HEK293 (cell line): ENCODE results near the gene AVEN.

Experiments
- CTCF ChIA-PET: fragments of 350-600 bp; formaldehyde crosslinking; extraction: SDS; loops from one replicate; lab custom pipeline; 2021; ENCODE audit warnings: antibody characterized with exemption; lab: Yijun Ruan, JAX
- POLR2A ChIA-PET: fragments of 300-600 bp; formaldehyde crosslinking; extraction: SDS; loops from one replicate; lab custom pipeline; 2020; ENCODE audit warnings: antibody characterized with exemption, inconsistent platforms; lab: Yijun Ruan, JAX
- H3K27ac ChIP-seq: fragments of 200-500 bp; sonication (Bioruptor generic); 2 replicates; pipeline ENCODE4 v1.5.1; 2014; ENCODE audit warnings: low read depth, low read length, control low read depth, inconsistent platforms; ENCODE audit errors: extremely low read depth
- H3K36me3 ChIP-seq, 2 experiments: fragments of 200-500 bp in 1 of 2; sonication (Bioruptor generic) in 1 of 2; 1 replicate in 1 of 2; 2 replicates in 1 of 2; pipeline ENCODE4 v1.5.1; 2014 to 2017; ENCODE audit warnings: inconsistent platforms in 2 of 2, low read length in 2 of 2; ENCODE audit not compliant: control insufficient read depth in 2 of 2, insufficient read depth in 1 of 2
- H3K4me1 ChIP-seq: fragments of 200-500 bp; sonication (Bioruptor generic); 2 replicates; pipeline ENCODE4 v1.5.1; 2014; ENCODE audit warnings: mild to moderate bottlenecking, low read length, inconsistent platforms; ENCODE audit not compliant: control insufficient read depth, insufficient read depth
- H3K4me3 ChIP-seq: 2 replicates; pipeline ENCODE4 v1.5.1; 2011; ENCODE audit warnings: low read depth, mild to moderate bottlenecking, control low read depth, low read length, moderate library complexity
- H3K9me3 ChIP-seq: fragments of 200-500 bp; sonication (Bioruptor generic); 2 replicates; pipeline ENCODE4 v1.5.1; 2014; ENCODE audit warnings: low read depth, low read length, inconsistent platforms; ENCODE audit not compliant: control insufficient read depth, insufficient read depth
- GLI4 ChIP-seq: fragments of 450-650 bp; formaldehyde crosslinking; IDR thresholded peaks from 2 replicates; pipeline ENCODE4 v1.5.1; 2016; ENCODE audit warnings: missing biosample characterization, missing genetic modification characterization
- KLF1 ChIP-seq: fragments of 450-650 bp; formaldehyde crosslinking; IDR thresholded peaks from 2 replicates; pipeline ENCODE4 v1.5.1; 2016; ENCODE audit warnings: missing biosample characterization, missing genetic modification characterization
- KLF8 ChIP-seq: fragments of 450-650 bp; formaldehyde crosslinking; IDR thresholded peaks from 2 replicates; pipeline ENCODE4 v1.5.1; 2016; ENCODE audit warnings: missing biosample characterization, missing genetic modification characterization
- MZF1 ChIP-seq: fragments of 450-650 bp; formaldehyde crosslinking; IDR thresholded peaks from 2 replicates; pipeline ENCODE4 v1.5.1; 2017; ENCODE audit warnings: missing biosample characterization, missing genetic modification characterization, borderline replicate concordance
- REPIN1 ChIP-seq: fragments of 450-650 bp; formaldehyde crosslinking; IDR thresholded peaks from 2 replicates; pipeline ENCODE4 v1.5.1; 2017; ENCODE audit warnings: missing biosample characterization, missing genetic modification characterization, low read depth
- ZBTB1 ChIP-seq: fragments of 450-650 bp; formaldehyde crosslinking; IDR thresholded peaks from 2 replicates; pipeline ENCODE4 v1.5.1; 2016; ENCODE audit warnings: missing biosample characterization, missing genetic modification characterization
- ZFP69B ChIP-seq: fragments of 450-650 bp; formaldehyde crosslinking; IDR thresholded peaks from 2 replicates; pipeline ENCODE4 v1.5.1; 2016; ENCODE audit warnings: missing biosample characterization, missing genetic modification characterization
- ZNF114 ChIP-seq: fragments of 450-650 bp; formaldehyde crosslinking; IDR thresholded peaks from 2 replicates; pipeline ENCODE4 v1.5.0; 2017; ENCODE audit warnings: missing biosample characterization, missing genetic modification characterization
- ZNF121 ChIP-seq: fragments of 450-650 bp; formaldehyde crosslinking; IDR thresholded peaks from 2 replicates; pipeline ENCODE4 v1.5.1; 2016; ENCODE audit warnings: missing biosample characterization, missing genetic modification characterization
- ZNF140 ChIP-seq: fragments of 450-650 bp; formaldehyde crosslinking; IDR thresholded peaks from 2 replicates; pipeline ENCODE4 v1.5.1; 2016; ENCODE audit warnings: missing biosample characterization, missing genetic modification characterization
- ZNF157 ChIP-seq: fragments of 450-650 bp; formaldehyde crosslinking; IDR thresholded peaks from 2 replicates; pipeline ENCODE4 v1.5.1; 2016; ENCODE audit warnings: missing biosample characterization, missing genetic modification characterization
- ZNF16 ChIP-seq: fragments of 450-650 bp; formaldehyde crosslinking; IDR thresholded peaks from 2 replicates; pipeline ENCODE4 v1.5.1; 2016; ENCODE audit warnings: low read depth, missing biosample characterization, missing genetic modification characterization
- ZNF214 ChIP-seq: fragments of 450-650 bp; formaldehyde crosslinking; IDR thresholded peaks from 2 replicates; pipeline ENCODE4 v1.5.1; 2017; ENCODE audit warnings: missing biosample characterization, mild to moderate bottlenecking, missing genetic modification characterization, borderline replicate concordance
- ZNF266 ChIP-seq: fragments of 450-650 bp; formaldehyde crosslinking; IDR thresholded peaks from 2 replicates; pipeline ENCODE4 v1.5.1; 2016; ENCODE audit warnings: missing biosample characterization, missing genetic modification characterization, low read depth
- ZNF274 ChIP-seq, 2 experiments: fragments of 200-500 bp in 1 of 2; fragments of 450-650 bp in 1 of 2; sonication (Bioruptor generic) in 1 of 2; formaldehyde crosslinking in 1 of 2; IDR thresholded peaks; 2 replicates each; pipeline versions ENCODE4 v1.5.1 to v1.6.1; 2014 to 2016; ENCODE audit warnings: borderline replicate concordance in 1 of 2, inconsistent platforms in 1 of 2, low read length in 1 of 2, missing biosample characterization in 1 of 2, missing genetic modification characterization in 1 of 2
- ZNF391 ChIP-seq: fragments of 450-650 bp; formaldehyde crosslinking; IDR thresholded peaks from 2 replicates; pipeline ENCODE4 v1.5.1; 2016; ENCODE audit warnings: low read depth, missing biosample characterization, missing genetic modification characterization, borderline replicate concordance
- ZNF514 ChIP-seq: fragments of 450-650 bp; formaldehyde crosslinking; IDR thresholded peaks from 2 replicates; pipeline ENCODE4 v1.5.1; 2016; ENCODE audit warnings: missing biosample characterization, missing genetic modification characterization
- ZNF621 ChIP-seq: fragments of 450-650 bp; formaldehyde crosslinking; IDR thresholded peaks from 2 replicates; pipeline ENCODE4 v1.5.1; 2017; ENCODE audit warnings: missing biosample characterization, missing genetic modification characterization
- ZNF654 ChIP-seq: fragments of 450-650 bp; formaldehyde crosslinking; IDR thresholded peaks from 2 replicates; pipeline ENCODE4 v1.5.1; 2016; ENCODE audit warnings: low read depth, missing biosample characterization, missing genetic modification characterization
- TF ChIP-seq, protein P1 (sequence below): fragments of 450-650 bp; formaldehyde crosslinking; IDR thresholded peaks from 2 replicates; pipeline ENCODE4 v1.5.1; 2016; ENCODE audit warnings: missing biosample characterization, missing genetic modification characterization, low read depth
- TF ChIP-seq, protein P2 (sequence below): fragments of 450-650 bp; formaldehyde crosslinking; IDR thresholded peaks from 2 replicates; pipeline ENCODE4 v1.5.1; 2016; ENCODE audit warnings: missing biosample characterization, missing genetic modification characterization
- TF ChIP-seq, protein P3 (sequence below): fragments of 450-650 bp; formaldehyde crosslinking; IDR thresholded peaks from 2 replicates; pipeline ENCODE4 v1.5.1; 2016; ENCODE audit warnings: missing biosample characterization, missing genetic modification characterization
- TF ChIP-seq, protein P4 (sequence below): fragments of 450-650 bp; formaldehyde crosslinking; IDR thresholded peaks from 2 replicates; pipeline ENCODE4 v1.5.1; 2016; ENCODE audit warnings: missing biosample characterization, missing genetic modification characterization

AVEN gene

DNA sequence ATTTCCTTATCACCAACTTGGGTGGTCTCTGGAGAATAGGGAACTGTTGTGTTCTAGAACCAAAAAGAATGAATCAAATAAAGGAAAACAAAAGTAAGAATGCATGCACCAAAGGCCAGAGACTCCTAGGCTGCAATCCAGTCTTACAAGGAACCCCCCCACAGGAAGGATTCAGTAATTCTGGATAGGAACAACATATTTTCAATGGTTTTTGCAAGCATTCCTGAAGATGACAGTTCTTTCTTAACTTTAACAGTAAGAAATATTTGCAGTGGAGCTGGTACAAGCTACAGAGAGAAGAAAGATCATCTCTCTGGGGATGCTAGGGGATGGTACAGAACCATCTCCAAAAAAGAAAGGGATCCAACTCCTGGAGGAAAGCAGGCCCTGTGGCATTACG lies 186.9 kb downstream of the AVEN start (continued):
- TF ChIP-seq ZNF621 (tag by site-specific recombination), result no peak
- TF ChIP-seq, protein P1, sequence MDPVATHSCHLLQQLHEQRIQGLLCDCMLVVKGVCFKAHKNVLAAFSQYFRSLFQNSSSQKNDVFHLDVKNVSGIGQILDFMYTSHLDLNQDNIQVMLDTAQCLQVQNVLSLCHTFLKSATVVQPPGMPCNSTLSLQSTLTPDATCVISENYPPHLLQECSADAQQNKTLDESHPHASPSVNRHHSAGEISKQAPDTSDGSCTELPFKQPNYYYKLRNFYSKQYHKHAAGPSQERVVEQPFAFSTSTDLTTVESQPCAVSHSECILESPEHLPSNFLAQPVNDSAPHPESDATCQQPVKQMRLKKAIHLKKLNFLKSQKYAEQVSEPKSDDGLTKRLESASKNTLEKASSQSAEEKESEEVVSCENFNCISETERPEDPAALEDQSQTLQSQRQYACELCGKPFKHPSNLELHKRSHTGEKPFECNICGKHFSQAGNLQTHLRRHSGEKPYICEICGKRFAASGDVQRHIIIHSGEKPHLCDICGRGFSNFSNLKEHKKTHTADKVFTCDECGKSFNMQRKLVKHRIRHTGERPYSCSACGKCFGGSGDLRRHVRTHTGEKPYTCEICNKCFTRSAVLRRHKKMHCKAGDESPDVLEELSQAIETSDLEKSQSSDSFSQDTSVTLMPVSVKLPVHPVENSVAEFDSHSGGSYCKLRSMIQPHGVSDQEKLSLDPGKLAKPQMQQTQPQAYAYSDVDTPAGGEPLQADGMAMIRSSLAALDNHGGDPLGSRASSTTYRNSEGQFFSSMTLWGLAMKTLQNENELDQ (tag by site-specific recombination), result no peak
- no peak for TF ChIP-seq ZNF274 (IDR thresholded peaks at IDR 0.05; ENCODE audit: low read length)
- no peak for TF ChIP-seq ZNF274 (tag by site-specific recombination; IDR thresholded peaks at IDR 0.05; ENCODE audit: borderline replicate concordance)
- no peak for TF ChIP-seq ZNF121 (tag by site-specific recombination)
- TF ChIP-seq, protein P2, sequence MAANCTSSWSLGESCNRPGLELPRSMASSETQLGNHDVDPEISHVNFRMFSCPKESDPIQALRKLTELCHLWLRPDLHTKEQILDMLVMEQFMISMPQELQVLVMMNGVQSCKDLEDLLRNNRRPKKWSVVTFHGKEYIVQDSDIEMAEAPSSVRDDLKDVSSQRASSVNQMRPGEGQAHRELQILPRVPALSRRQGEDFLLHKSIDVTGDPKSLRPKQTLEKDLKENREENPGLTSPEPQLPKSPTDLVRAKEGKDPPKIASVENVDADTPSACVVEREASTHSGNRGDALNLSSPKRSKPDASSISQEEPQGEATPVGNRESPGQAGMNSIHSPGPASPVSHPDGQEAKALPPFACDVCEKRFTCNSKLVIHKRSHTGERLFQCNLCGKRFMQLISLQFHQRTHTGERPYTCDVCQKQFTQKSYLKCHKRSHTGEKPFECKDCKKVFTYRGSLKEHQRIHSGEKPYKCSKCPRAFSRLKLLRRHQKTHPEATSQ (tag by site-specific recombination), result no peak
- TF ChIP-seq ZNF214 (tag by site-specific recombination), result no peak
- TF ChIP-seq, protein P3, sequence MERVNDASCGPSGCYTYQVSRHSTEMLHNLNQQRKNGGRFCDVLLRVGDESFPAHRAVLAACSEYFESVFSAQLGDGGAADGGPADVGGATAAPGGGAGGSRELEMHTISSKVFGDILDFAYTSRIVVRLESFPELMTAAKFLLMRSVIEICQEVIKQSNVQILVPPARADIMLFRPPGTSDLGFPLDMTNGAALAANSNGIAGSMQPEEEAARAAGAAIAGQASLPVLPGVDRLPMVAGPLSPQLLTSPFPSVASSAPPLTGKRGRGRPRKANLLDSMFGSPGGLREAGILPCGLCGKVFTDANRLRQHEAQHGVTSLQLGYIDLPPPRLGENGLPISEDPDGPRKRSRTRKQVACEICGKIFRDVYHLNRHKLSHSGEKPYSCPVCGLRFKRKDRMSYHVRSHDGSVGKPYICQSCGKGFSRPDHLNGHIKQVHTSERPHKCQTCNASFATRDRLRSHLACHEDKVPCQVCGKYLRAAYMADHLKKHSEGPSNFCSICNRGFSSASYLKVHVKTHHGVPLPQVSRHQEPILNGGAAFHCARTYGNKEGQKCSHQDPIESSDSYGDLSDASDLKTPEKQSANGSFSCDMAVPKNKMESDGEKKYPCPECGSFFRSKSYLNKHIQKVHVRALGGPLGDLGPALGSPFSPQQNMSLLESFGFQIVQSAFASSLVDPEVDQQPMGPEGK (tag by site-specific recombination), result no peak
- no peak for TF ChIP-seq MZF1 (tag by site-specific recombination)
- no peak for TF ChIP-seq ZNF391 (tag by site-specific recombination)
- TF ChIP-seq ZNF16 (tag by site-specific recombination), result no peak
- TF ChIP-seq ZNF654 (tag by site-specific recombination), result no peak

DNA sequence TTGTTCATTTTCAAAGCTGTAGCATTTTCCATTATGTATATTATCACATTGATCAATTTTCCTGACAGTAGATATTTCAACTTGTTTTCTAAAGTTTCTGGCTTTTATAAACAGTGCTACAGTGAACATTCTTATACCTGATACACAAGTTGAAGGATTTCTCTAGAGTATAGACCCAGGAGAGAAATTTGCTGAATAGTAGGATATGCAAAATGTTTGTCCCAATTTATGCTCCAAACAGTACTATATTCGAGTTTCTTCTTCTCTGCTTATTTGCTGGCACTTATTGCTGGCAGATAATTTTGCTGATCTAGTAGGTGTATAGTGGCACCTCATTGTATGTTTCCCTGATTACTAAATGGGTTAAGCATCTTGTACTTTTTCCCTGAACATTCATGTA lies 187.9 kb downstream of the AVEN start:
- TF ChIP-seq ZBTB1 (tag by site-specific recombination), result no peak
- no peak for TF ChIP-seq GLI4 (tag by site-specific recombination)
- no peak for TF ChIP-seq ZNF514 (tag by site-specific recombination)
- no peak for TF ChIP-seq ZNF140 (tag by site-specific recombination)
- TF ChIP-seq ZNF157 (tag by site-specific recombination), result no peak
- no peak for TF ChIP-seq ZFP69B (tag by site-specific recombination)
- TF ChIP-seq, protein P4, sequence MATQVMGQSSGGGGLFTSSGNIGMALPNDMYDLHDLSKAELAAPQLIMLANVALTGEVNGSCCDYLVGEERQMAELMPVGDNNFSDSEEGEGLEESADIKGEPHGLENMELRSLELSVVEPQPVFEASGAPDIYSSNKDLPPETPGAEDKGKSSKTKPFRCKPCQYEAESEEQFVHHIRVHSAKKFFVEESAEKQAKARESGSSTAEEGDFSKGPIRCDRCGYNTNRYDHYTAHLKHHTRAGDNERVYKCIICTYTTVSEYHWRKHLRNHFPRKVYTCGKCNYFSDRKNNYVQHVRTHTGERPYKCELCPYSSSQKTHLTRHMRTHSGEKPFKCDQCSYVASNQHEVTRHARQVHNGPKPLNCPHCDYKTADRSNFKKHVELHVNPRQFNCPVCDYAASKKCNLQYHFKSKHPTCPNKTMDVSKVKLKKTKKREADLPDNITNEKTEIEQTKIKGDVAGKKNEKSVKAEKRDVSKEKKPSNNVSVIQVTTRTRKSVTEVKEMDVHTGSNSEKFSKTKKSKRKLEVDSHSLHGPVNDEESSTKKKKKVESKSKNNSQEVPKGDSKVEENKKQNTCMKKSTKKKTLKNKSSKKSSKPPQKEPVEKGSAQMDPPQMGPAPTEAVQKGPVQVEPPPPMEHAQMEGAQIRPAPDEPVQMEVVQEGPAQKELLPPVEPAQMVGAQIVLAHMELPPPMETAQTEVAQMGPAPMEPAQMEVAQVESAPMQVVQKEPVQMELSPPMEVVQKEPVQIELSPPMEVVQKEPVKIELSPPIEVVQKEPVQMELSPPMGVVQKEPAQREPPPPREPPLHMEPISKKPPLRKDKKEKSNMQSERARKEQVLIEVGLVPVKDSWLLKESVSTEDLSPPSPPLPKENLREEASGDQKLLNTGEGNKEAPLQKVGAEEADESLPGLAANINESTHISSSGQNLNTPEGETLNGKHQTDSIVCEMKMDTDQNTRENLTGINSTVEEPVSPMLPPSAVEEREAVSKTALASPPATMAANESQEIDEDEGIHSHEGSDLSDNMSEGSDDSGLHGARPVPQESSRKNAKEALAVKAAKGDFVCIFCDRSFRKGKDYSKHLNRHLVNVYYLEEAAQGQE, result no peak
- no peak for TF ChIP-seq ZNF121 (tag by site-specific recombination)
- no peak for TF ChIP-seq ZNF114 (tag by site-specific recombination)
- no peak for TF ChIP-seq REPIN1 (tag by site-specific recombination)
- TF ChIP-seq KLF8 (tag by site-specific recombination), result no peak
- TF ChIP-seq ZNF266 (tag by site-specific recombination), result no peak
- TF ChIP-seq KLF1 (tag by site-specific recombination), result no peak
- POLR2A ChIA-PET, result no interaction called here
- CTCF ChIA-PET, result no interaction called here
- Histone ChIP-seq H3K27ac (no peak overlapping the region), H3K4me1 (no peaks in the 10 kb centered on the region), H3K4me3 (no peak overlapping the region), H3K9me3 (no peaks in the 10 kb centered on the region), H3K36me3 (no peaks in the 10 kb centered on the region)
